GM21723 (cell line): ENCODE results near the gene GAST.

Source experiments
- ATAC-seq: cut with Tn5 transposase; IDR thresholded peaks from one replicate; pipeline ENCODE4 v1.9.1; 2021; ENCODE audit warnings: mild to moderate bottlenecking, moderate library complexity; ENCODE audit not compliant: unreplicated experiment

GAST gene

DNA sequence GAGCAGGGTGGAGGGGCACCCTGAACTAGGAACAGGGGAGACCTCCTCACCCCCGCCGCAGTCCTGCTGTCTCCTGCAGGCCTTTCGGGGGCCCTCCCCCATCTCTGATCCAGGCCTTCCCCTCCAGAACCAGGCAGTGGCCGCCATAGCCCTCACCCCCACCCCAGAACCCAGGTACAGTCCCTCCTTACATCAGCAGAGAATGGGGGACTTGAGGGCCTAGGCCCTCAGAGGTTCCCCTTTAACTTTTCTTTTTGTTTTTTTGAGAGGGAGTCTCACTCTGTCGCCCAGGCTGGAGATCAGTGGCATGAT lies 26.6 kb downstream of the GAST start:
- ATAC-seq: no peak

DNA sequence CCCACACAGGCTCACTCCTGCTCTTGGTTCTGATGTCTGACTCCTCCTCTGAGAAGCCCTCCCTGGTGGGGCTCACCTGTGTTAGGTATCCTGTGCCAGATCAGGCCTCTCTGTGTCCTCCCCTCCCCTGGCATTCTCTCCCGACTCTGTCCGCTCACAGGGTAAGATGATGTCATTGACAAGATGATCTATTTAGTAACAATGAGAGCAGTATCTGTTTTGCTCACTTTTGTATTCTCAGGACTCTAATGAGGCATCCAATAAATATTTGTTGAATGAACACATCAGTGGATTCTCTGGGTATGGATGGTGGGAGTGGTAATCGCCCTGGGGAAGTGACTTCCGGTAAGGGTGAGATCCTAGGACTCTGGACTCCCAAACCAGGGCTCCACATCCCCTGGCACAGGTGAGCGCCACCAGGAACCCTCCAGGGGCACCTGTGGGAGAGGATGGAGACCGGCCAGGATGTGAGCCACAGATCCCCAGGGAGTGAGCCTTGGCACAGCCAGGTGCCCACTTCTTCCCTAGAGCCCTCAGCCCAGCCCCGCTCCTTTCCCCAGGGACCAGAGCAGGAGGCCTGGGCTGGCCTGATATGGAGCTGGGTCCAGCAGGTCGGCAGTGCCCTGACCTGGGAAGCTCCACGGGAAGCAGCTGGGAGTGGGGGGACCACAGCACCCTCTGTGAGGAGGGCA lies 27.7 kb downstream of the GAST start:
- no peak for ATAC-seq

DNA sequence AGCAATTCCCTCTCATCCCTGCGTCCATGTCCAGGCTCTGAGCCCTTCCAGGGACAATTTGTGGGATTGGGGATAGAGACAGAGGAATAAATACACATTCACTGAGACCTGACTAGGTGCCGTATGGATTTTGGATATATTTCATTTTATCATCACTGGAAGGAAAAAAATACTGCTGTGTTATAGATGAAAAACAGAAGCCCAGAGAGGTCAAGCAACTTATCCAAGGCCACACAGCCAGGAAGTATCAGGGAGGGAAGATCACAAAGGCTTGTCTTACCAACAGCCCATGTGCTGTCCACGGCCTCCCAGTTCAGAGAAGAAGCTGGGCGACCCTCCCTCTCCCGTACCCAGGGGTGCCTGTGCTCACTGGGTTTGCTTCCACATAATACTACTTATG lies 28.4 kb downstream of the GAST start:
- ATAC-seq: no peak

DNA sequence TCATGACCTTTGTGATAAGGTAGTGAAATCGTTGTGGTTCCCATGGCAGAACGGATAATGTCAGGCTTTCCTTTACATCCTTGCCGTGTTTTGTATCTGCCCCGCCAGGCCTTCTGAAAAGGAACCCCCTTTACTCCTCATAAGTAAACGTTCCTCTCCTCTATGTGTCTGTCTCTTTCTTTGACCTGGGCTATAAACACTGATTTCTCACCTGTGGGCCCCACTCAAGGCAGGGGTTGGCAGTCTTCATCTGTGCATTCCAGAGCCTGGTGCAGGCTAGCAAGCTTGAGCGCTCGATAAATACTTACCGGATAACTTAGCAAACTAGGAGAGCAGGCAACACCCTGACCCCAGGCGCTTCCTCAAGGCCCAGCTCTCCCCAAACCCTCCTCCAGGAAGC lies 29.6 kb downstream of the GAST start:
- no peak for ATAC-seq

DNA sequence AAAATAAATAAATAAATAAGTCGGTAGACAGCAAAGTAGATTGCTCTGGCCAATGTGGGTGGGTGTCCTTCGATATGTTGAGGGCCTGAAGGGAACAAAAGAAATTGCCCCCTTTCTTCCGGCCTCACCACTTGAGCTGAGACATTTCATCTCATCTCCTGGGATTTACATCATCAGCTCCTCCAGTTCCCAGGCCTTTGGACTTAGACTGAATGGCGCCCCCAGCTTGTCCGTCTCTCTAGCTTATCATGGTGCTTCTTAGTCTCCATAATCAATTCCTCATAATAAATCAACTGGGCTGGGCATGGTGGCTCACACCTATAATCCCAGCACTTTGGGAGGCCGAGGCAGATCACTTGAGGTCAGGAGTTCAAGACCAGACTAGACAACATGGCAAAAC lies 36.1 kb downstream of the GAST start:
- ATAC-seq: no peak

DNA sequence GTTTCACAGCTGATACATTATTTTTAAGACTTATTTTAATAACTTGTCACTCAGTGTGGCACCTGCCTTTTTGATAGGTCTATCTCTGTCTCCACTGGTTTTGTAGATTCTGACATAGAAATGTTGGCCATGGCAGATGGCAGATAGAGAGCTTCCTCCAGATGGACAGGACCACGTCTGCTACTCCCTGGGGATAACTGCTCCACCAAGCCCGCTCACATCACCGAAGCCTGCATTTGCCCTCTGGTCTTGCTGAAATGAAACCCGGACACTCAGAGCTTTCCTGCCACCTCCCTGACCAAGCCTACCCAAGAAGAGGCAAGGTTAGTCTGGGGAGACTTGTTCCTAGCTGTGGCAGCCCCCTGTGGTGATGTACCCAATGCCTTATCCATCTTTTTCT lies 38.7 kb downstream of the GAST start:
- ATAC-seq: no peak

DNA sequence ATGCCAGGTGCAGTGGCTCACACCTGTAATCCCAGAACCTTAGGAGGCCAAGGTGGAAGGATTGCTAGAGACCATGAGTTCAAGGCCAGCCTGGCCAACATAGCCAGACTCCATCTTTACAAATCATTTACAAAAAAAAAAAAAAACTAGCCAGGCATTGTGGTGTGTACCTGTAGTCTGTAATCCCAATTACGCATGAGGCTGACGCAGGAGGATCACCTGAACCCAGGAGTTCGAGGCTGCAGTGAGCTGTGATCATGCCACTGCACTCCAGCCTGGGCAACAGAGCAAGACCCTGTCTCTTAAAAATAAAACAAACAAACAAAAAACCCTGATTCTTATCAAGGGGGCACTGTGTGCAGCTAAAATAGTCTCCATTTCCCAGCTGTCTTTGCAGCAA lies 39.2 kb downstream of the GAST start:
- no peak for ATAC-seq

DNA sequence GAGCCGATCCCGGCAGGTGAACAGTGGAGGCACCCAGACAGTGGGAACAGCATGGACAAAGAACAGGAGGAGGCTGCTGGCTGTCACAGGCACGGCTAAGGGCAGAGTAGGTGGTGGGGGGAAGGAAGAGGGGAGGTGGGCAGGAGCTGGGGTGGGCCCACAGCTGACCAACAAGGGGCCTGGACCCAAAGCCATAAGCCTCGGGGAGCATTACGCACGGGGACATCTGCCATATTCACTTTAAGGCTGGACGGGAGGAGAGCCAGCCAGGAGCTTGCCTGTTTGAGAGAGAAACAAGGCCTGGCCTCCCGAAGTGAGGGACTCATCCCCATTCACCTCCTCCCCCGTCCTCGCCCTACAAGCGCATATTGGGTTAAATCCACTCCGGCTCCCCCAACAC lies 41.9 kb downstream of the GAST start:
- no peak for ATAC-seq

DNA sequence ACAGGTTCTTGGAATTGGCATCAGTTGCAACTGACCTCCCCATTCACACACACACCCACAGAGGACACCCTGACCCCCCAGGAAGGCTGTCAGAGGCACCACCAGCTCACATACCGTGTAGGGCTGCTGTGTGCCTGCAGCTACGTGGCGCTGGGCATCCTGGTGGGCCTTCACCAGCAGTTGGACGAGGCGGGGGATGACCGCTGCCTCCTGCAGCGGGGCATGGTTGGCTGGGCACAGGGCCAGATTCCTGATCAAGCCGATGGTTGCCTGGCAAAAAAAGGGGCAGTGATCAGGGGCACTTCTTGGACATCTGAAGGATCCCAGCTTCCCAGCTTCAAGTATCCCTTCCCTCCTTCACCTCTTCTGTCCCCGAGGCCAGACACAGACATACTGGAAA lies 46.5 kb downstream of the GAST start:
- no peak for ATAC-seq

DNA sequence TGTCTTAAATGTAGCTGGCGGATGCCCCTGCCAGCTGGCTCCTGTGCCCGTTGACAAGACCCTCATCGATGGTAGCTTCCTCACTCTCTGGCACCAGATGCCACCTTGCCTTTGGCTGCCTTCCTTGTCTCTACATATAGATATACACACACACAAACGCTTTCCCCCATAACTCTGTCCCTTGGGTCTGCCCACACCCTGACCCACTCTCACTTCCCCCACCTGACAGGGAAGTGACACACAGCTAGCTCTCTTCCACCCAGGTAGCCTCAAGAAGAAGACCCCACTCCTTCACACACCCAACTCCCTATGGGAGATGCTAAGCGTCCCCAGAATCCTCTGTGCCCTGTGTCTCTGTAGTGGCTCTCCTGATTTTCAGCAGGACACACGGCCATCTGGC lies 48.7 kb downstream of the GAST start:
- ATAC-seq: no peak

DNA sequence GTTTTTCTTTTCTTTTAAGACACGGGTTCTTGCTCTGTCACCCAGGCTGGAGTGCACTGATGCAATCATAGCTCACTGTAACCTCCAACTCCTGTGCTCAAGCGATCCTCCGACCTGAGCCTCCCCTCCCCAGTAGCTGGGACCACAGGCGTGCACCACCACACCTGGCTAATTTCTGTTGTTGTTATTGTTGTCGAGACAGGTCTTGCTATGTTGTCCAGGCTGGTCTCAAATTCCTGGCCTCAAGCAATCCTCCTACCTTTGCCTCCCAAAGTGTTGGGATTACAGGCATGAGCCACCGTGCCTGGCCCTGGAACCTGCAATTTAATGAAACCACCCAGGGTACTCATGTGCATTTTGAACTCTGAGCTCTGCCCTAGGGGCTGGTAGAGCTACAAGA lies 50.3 kb downstream of the GAST start:
- ATAC-seq: no peak

DNA sequence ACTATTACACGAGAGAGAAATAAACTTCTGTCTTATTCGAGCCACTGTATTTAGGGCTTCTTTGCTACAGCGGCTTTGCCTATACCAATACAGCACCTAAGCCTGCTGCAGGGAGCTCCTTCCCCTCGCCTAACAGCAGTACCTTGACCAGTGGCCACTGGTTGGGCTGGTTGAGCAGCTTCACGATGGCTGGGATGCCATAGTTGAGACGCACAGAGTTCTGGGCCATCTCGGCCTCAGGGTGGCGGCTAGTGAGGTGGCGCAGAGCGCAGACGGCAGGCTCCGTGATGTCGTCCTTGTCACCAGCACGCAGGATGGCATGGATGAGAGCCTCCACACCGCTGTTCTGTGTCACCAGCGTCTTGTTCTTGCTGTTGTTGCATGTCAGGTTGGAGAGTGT lies 50.7 kb downstream of the GAST start:
- ATAC-seq: no peak

DNA sequence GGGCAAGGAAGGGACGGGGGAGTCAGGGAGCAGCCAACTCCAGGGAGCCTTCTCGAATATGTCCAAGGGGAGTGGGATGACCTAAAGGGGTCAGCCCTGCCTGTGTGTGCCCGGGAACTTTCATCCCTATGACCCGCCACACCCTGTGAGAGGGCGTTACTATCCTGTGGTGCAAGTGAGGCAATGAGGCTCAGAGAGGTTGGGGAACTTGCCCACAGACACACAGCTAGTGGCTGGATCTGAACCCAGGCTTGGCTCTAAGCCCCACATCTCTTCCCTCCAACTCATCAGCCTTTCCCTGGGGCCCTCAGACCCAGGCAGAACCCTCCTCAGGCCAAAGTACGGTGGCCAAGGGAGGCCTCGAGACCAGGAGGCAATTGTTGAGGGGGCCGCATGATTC lies 51.2 kb downstream of the GAST start:
- no peak for ATAC-seq
